Gastroesophageal sphincter (tissue), 3 donors: Measurements from ENCODE around the gene LEMD1.

ENCODE experiments used
- CTCF ChIP-seq, 4 experiments: fragments of 200-600 bp in 2 of 4; fragments of 450-650 bp in 2 of 4; sonication (generic) in 1 of 4; IDR thresholded peaks; one replicate each; pipeline ENCODE4 v1.5.1; 2017 to 2019; ENCODE audit warnings: antibody characterized with exemption in 4 of 4, mild to moderate bottlenecking in 2 of 4, moderate library complexity in 2 of 4
- EP300 ChIP-seq: sonication (generic); formaldehyde crosslinking; IDR thresholded peaks from one replicate; pipeline ENCODE4 v1.6.1; 2017; ENCODE audit warnings: antibody characterized with exemption, mild to moderate bottlenecking
- POLR2A ChIP-seq, 2 donors: fragments of 450-650 bp; IDR thresholded peaks; one replicate each; pipeline ENCODE4 v1.6.1; 2017; ENCODE audit warnings: antibody characterized with exemption in 2 of 2, mild to moderate bottlenecking in 2 of 2, moderate library complexity in 1 of 2
- POLR2AphosphoS5 ChIP-seq: sonication (generic); formaldehyde crosslinking; IDR thresholded peaks from one replicate; pipeline ENCODE4 v1.6.1; 2017; ENCODE audit warnings: antibody characterized with exemption

GRCh38 chr1:205346956-205347574, 74.8 kb downstream of the LEMD1 start:
- TF ChIP-seq CTCF (IDR thresholded peaks at IDR 0.05) (no peak), POLR2A (IDR thresholded peaks at IDR 0.05) (no peak), POLR2AphosphoS5 (no peak), EP300 (no peak)
